ENCODE results near the gene DFFA. TPM values are rescaled to one million over a fixed set of nuclear protein-coding genes. Genes with fewer than 3 reads are reported as not detected.
"Not testable (repeated sequence)": the region's sequence is repeated elsewhere in the genome, so short reads cannot be mapped to it uniquely, and the experiment has no call there.

The DFFA gene
- polyA plus RNA-seq, 10 donors = 17.3 to 25.3 (median 20.7) TPM

DNA sequence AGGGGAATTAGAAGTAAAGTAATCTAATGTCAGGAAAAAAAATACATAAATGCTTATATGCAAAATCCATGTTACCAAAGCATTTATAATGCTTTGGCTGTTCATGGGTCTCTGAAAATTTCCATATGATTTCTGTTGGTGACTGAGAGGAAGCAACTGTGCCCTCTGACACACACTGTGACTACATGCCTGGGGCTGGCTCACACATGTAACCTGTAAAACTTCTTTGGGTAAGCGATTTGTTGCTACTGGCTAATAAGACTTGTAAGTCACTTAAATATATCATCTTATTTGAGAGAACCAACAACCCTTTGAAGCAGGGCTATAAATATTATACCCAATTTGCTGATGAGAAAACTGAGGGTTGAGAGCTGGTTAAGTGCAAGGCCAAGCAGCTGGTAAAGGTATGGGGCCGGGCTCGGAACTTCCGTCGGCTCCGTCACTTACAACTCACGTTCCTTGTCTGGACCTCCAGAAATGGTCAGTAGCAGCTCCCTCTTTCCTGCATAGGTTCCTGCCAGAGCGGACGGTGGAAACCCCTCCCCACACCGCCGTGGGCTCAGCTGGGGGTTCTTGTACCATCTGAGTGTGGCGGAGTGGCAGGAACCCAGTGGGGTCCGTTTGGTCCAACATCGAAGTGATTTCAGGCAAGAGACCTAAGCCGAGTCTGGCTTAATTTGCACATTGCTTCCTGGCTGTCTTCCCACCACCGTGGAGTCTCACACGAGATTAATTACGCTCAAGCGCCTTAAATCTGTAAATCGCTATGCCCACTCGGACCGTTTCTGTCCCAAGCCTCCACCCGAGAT is 714 bp downstream of the DFFA start:
- DNase-seq = no peak

DNA sequence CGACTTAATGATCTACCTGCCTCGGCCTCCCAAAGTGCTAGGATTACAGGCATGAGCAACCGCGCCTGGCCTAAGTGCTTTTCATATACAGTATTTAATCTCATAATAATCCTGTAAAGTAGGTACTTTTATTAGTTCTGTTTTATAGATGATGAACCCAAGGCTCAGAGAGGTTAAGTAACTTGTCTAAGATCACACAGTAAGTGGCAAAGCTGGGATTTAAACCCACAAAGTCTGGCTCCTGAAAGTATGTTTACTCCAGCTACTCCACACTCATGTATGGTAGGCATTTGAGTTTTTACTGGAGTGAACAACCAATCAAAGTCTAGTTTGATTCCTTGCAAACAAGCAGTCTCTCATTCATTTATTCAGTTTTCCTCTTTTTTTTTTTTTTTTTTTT is 2.3 kb downstream of the DFFA start:
- DNase-seq = no peak

DNA sequence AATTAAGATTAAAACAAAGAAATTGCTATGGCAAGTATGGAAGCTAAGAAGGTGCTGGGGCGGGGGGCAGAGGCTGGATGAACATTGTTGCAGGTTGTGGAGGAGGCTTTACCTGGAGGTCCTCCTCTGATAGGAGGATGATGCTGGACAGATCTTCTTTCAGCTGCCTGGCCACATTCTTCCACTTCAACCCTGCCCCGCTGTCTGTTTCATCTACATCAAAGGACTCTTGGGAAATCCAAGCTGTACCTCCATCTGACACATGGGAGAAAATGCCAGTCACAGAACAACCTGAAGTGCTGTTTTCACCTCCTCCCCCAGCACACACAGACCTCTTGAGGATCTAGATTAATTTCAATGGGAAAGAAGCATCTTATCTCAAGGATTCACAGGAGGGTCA is 5.3 kb downstream of the DFFA start:
- DNase-seq = no peak

DNA sequence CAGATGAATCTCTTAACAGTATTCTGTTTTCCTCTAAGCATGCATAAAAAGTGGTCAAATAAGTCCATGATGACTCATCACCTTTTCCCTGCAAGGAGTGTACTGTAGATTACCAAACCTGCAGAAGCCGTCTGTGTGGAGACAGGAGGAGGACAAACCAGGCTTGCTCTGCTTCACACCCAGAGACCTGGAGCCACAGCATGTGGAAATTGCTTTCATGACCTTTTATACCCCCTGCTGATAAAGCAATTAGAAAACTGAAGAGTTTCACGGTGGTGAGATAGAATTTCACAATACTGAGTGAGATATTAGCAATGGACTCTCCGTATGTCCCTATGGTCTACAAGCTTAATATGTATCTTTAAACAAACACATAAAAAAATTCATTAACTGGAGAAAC is 13.1 kb downstream of the DFFA start:
- DNase-seq = no peak

DNA sequence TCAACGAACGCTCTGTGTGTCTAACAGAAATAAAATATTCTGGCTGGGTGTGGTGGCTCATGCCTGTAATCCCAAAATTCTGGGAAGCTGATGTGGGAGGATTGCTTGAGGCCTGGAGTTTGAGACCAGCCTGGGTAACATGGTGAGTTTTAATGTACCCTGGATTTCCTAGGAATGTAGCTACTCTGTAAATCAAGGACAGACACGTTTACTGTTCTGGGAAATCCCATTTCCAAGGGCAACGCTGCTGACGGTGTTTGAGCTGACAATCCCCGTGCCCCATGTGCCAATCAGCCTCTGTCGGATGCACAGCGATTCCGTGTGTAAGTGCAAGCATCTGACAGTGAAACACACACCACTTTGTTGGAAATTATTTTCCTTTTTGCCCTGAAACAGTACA is 14.5 kb downstream of the DFFA start:
- DNase-seq = no peak

DNA sequence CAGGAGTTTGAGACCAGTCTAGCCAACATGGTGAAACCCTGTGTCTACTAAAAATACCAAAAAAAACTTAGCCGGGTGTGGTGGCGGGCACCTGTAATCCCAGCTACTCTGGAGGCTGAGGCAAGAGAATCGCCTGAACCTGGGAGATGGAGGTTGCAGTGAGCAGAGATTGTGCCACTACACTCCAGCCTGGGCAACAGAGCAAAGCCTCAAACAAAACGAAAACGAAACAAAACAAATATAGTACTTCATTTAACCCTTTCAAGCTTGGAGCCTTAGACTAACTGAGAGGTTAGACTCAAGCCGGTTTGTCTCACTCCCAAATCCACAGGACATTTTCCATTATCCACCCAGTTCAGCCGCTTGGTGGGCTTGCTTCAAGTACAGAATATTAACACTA is 14.9 kb downstream of the DFFA start:
- not testable (repeated sequence) for DNase-seq

DNA sequence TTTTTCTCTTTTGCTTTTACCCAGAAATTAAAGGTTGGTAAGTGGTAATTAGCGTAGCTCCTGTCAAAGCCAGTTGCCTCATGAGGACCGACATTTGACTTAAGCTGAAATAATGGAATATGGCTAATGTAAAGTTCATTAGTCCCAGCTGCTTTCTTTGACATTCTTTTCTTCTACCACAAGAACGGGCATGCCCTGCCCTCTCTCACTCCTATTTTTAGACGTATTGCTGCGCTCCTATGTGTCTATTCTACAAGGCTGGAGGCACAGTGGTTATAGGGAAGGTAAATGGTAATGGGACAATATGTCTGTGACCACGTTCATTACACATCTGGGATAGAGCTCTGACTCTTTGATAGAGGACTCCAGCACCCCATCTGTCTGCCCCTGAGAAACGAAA is 15.7 kb downstream of the DFFA start:
- no peak for DNase-seq

DNA sequence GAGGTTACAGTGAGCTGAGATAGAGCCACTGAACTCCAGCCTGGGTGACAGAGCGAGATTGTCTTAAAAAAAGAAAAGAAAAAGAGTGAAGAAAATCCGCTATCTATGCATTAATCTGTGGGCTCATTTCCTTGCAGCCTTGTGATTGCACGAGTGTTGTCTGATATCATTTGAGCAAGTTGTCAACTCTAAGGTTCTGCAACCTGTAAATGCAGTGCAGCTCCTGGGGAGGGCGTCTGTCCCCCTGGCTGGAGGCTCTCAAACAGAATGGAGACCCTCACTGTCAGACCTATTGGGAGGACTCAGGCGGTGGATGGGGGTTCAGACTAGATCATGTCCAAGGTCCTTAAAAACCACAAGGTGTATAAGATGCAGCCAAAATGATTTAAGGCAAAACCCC is 16.3 kb downstream of the DFFA start:
- no peak for DNase-seq

DNA sequence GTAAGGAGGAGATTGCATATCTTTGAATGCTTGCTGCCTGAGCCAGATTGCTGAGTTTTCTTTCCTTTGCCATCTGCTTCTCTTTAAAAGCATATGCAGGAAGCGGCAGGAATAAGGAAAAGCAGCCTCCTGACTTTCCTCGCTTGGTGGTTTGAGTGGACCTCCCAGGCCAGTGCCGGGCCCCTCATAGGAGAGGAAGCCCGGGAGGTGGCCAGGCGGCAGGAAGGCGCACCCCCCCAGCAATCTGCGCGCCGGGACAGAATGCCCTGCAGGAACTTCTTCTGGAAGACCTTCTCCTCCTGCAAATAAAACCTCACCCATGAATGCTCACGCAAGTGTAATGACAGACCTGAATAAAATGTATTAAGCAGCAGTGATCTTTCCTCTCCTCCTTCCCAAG is 21.0 kb downstream of the DFFA start:
- peak in 2 of 3 donors; percentile 24 to 62 for DNase-seq

DNA sequence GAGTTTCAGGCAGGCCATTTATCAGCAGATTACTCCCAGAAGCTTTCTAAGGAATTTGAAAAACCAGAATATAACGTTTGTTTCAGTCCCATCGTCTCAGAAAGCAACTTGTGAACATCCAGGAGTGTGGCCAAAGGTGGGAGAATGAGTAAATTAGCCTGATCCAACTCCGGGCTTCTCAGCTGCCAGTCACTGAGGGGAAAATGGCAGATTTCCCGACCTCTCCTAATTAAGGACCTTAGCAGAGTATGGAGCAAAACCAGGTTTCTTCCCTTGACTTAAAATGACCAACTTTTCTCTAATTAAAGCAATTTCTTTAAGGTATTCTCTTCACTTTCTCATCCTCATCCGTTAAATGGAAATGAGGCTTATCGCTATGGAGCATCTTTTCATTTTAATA is 21.5 kb downstream of the DFFA start:
- peak in 2 of 3 donors; percentile 36 to 52 for DNase-seq

DNA sequence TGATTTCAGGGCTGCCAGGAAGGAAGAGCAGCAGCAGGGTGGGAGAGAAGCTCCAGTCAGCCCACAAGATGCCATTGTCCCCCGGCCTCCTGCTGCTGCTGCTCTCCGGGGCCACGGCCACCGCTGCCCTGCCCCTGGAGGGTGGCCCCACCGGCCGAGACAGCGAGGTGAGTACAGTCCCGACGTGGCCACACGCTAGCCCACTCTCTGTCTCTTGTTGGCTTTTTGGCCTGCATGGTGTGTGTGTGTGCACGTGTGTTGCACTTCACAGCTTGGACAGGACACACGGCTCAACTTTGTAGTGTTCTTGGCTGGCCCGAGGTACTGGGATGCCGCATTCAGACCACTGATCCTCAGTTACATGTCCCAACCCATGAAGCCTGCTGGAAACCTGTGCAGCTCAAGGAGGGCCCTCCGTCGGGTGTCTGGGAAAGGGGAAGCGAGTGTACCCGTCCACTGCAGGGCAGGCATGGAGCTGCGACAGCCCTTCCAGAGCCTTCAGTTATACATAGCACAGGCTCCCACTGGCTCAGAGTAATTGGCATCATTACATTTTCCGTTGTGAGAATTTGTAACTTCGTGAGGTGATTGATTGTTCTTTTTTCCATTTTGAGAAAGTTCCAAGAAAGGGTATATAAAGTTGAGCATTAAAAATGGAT is 22.0 kb downstream of the DFFA start:
- peak in 2 of 3 donors; percentile 30 to 54 for DNase-seq

DNA sequence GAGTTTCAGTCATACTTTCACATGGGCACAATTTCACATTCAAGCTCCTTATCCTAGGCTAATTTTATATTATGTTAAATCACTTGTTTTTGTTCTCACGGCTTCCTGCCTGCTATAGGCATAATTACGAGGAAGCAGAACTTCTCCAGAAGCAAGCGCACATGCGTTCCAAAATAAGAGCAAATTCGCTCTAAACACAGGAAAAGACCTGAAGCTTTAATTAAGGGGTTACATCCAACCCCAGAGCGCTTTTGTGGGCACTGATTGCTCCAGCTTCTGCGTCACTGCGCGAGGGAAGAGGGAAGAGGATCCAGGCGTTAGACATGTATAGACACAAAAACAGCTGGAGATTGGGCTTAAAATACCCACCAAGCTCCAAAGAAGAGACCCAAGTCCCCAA is 22.6 kb downstream of the DFFA start, which contains the start of gene CORT:
Gene CORT (plus strand): TSS at position 281 of the 400 bp plus-strand sequence. CDS start 193 bp downstream, outside the sequence.
- DNase-seq = no peak

DNA sequence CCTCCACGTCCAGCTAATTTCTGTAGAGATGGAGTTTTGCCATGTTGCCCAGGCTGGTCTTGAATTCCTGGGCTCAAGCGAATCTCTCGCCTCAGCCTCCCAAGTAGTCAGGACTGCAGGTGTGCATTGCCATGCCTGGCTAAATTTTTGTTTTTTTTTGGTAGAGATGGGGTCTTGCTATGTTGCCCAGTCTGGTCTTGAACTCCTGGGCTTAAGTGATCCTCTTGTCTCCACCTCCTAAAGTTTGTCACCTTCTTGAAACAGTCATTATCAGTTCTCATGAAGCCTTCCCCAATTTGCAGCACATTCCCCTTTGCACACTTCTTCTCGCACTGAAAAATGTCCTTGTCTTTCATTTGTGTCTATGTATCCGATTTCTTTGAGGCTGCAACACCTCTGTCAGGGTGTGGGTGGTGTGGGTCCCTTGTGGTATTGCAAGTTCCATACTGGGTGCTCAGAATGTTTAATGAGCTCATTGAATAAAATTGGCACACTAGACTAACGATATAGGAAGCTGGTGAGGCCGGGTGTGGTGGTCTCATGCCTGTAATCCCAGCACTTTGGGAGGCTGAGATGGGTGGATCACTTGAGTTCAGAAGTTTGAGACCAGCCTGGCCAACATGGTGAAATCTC is 25.4 kb downstream of the DFFA start:
- DNase-seq = no peak

DNA sequence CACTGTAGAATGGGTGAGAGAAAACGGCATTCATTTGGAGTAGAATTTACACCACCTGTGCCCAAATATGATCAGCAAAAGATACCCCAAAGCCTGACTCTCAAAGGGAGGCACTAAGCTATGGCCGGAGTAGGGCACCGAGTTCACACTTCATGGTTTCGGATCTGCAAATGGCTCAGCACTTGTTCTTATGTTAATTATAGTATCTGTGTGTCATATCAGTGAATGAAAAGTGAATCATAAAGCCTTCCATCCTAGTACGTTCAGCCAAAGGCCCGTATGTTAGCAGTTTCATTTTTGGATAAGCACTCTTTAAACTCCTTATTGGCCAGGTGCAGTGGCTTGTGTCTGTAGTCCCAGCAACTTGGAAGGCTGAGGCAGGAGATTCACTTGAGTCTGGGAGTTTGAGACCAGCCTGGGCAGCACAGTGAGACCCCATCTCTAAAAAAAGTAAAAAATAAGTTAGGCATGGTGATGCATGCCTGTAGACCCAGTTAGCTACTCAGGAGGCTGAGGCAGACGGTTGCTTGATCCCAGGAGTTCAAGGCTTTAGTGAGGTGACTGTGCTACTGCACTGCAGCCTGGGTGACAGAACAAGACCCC is 27.4 kb downstream of the DFFA start:
- no peak for DNase-seq

DNA sequence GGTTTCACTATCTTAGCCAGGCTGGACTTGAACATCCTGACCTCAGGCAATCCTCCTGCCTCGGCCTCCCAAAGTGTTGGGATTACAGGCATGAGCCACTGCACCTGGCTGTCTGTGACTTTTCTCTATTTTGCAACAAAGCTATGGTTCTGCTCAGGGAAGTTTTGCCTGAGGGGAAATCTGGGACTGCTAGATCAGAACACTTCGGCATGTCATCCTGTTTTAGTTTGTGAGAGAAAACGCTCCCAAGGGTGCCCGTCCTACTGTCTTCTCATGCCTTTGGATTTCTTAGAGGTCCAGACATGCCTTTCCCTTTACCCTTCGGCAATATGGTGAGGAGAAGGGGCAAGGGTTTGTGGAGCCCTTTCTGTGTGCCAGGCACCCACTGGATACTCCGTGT is 28.1 kb downstream of the DFFA start:
- DNase-seq = no peak

DNA sequence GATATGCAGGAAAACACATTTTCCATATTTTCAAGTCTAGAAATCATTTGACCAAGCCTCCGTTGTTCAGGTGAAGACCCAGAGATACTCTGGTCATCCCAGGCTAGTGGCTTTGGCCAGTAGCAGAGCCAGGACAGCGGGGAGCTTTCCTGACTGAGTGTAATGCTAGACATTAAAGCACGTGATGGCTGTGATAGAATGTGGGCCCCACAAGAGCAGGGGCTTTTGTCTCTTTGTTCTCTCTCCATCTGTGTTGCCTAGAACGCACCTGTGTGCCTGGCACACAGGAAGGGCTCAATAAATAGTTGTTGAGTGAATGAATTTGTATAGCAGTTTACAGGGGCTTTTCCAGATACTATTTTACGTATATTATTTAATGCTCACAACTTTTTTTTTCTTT is 31.5 kb downstream of the DFFA start:
- no peak for DNase-seq

DNA sequence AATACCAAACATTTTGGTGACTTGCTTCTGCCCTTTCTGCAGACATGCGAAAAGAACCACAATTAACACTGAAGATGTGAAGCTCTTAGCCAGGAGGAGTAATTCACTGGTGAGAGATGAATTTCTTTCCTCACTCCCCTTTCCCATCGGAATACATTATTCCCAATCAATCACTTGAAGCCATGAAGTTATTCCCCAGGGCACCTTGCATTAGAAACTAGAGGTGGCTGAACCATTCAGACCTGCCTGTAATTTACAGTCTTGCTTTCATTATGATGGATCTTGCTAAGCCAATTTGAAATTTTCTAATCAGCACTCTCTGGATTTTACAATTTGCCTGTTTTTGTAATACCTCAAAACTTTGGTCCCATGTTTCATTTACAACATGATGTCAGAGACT is 32.0 kb downstream of the DFFA start:
- DNase-seq = no peak

DNA sequence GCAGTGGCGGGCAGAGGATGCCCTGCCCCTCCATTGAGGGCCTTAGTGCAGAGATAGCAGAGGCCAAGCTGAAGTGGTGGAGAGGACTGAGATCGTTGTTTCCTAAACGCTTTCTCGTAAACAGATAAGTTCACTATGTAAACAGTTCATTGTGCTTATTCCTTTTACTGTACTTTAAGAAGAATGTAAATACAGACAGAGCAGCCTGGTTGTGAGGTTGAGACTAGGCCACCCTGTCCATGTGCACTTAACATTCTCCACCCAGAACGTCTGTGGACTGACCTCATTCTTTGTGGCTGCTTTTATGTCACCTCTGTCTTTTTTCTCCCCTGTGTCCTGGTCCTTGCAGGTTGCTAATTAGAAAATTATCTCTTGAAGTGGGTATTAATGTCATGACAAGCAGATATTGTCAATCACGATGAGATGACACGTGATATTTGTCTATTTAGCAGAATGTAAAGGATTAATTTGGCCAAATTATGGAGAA is 33.6 kb downstream of the DFFA start:
- DNase-seq = no peak

DNA sequence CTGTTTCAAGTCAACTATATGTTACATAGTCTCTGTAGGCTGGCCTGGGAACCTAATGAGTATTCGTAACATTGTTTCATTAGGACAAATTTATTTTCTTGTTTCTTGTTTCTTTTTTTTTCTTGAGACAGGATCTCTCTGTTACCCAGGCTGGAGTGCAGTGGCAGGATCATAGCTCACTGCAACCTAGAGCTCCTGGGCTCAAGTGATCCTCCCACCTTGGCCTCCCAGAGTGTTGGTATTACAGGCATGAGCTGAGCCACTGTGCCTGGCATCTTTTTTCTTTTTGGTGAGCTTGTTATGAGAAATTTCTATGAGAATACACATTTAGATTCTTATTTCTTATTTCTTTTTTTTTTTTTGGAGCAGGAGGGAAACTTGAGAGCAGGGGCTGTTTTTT is 35.3 kb downstream of the DFFA start:
- no peak for DNase-seq

DNA sequence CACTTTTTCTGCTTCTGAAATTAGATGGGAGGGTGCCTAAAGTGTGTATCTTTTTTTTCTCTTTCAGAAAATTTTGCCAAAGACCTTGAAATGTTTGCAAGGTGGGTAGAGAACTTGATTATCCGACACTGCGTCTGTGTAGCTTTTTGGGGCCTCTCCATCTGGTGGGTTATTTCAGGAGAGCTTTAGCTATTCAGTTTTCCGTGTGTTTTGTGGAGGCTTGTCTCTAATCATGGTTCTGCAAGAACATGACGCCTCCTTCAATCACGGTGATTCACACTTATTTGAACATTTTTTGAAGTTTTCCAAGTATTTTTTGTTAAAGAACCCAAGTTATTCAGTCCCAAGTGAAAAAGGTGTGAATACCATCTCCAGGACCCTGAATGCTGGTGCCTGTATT is 37.7 kb downstream of the DFFA start:
- no peak for DNase-seq

DNA sequence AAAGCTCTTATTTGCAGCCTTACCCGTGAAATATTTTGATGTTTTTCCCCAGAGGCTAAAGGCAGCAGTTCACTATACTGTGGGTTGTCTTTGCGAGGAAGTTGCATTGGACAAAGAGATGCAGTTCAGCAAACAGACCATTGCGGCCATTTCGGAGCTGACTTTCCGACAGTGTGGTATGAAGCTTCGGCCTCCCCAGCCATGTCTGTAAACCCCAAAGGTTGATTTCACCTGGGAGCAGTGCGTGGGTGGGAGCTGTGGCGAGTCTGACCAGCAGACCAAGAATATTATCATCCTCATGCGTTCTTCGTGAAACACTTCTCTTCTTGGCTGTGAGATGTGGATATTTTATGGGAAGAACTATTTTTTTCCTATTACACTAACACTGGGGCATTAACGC is 38.5 kb downstream of the DFFA start:
- no peak for DNase-seq

DNA sequence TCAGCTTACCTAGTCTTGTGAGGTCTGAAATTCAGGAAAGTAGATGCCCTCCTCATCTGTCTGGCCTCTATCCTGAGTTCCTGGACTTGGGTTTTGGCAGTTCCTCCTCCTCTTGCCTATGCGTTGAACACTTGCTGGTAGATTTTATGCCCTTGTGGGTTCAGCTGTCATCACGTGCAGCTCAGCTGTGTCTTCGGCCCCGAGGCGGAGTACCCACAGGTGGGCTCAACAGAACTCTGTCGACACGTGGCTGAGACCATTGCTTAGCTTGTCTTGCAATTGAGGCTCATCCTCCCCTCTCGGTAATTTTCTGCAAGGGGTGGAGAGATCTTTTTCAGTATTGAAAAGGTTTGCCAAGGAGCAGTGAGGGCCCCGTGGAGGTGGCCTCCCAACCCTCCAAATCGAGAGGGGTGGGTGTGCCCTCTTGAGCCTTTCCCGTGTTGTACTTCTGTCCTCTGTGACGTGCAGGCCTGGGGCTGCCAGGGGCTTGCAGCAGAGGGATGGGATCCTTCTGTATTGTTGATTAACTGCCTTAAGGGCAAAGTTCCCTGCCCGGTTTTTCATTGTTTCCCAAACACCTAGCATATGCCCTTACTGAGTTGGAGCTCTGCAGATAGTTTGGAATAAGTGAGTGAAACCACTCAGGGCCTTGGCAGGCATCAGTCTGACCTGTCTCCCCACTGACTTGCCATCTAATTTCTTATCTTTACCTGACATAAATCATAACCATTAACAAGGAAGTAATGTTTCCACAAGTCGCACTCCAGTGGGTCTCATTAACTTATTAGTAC is 39.2 kb downstream of the DFFA start:
- no peak for DNase-seq

Measured in muscle of back (tissue), 11 donors.